ENCODE results near the gene ABCC4. TPM values are rescaled to one million over a fixed set of nuclear protein-coding genes. Genes with fewer than 3 reads are reported as not detected.

The ABCC4 gene
- total RNA-seq, 1 donor from 2014 or later: 4.0 TPM

DNA sequence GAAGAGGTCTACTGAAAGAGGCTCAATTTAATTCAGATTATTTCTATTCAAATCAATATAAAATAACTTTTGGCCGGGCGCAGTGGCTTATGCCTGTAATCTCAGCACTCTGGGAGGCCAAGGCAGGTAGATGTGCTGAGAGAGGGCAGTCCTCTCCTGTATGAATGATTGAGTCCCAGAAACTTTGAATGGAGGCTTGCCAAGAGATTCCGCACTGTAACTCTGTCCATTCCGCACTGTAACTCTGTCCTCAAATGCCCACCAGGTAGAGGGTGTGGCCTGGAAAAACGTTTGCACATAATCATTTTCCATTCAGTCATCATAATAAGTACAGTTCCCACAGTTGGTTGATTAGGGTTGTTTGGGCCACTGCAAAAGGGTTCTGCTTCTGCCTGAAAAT is 314.2 kb downstream of the ABCC4 start:
- TF ChIP-seq, protein P1, sequence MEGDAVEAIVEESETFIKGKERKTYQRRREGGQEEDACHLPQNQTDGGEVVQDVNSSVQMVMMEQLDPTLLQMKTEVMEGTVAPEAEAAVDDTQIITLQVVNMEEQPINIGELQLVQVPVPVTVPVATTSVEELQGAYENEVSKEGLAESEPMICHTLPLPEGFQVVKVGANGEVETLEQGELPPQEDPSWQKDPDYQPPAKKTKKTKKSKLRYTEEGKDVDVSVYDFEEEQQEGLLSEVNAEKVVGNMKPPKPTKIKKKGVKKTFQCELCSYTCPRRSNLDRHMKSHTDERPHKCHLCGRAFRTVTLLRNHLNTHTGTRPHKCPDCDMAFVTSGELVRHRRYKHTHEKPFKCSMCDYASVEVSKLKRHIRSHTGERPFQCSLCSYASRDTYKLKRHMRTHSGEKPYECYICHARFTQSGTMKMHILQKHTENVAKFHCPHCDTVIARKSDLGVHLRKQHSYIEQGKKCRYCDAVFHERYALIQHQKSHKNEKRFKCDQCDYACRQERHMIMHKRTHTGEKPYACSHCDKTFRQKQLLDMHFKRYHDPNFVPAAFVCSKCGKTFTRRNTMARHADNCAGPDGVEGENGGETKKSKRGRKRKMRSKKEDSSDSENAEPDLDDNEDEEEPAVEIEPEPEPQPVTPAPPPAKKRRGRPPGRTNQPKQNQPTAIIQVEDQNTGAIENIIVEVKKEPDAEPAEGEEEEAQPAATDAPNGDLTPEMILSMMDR (IDR thresholded peaks at IDR 0.05): no peak
- H3K27me3 Mint-ChIP-seq (ENCODE audit: unreplicated experiment): peaks cover 58% of the 10 kb centered on the region
- H3K4me1 Mint-ChIP-seq (ENCODE audit: unreplicated experiment): no peaks in the 10 kb centered on the region
- H3K27ac Mint-ChIP-seq (ENCODE audit: unreplicated experiment): no peak overlapping the region
- no peak for DNase-seq (ENCODE audit: extremely low spot score, unreplicated experiment)
- no peak overlapping the region for H3K4me3 Mint-ChIP-seq (ENCODE audit: unreplicated experiment)
- H3K36me3 Mint-ChIP-seq (ENCODE audit: unreplicated experiment): no peaks in the 10 kb centered on the region
- H3K9me3 Mint-ChIP-seq (ENCODE audit: unreplicated experiment): no peaks in the 10 kb centered on the region

DNA sequence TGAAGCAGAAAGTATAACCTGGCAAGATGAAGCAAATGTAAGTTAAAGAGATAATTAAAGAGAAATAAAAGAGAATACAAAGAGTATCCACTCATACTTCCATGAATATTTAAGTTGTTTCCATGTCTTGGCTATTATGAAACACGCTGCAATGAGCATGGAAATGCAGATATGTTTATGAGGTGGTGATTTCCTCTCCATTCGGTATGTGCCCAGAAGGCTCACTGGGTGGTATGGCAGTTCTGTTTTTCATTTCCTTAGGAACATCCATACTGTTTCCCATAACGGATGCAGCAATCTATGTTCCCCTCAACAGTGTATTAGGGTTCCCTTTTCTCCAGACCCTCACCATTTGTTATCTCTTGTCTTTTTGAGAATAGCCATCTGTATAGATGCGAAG is 316.3 kb downstream of the ABCC4 start:
- Mint-ChIP-seq H3K4me3 (ENCODE audit: unreplicated experiment) (no peak overlapping the region), H3K36me3 (ENCODE audit: unreplicated experiment) (no peaks in the 10 kb centered on the region), H3K9me3 (ENCODE audit: unreplicated experiment) (no peaks in the 10 kb centered on the region), H3K4me1 (ENCODE audit: unreplicated experiment) (no peaks in the 10 kb centered on the region), H3K27me3 (ENCODE audit: unreplicated experiment) (peaks cover 45% of the 10 kb centered on the region), H3K27ac (ENCODE audit: unreplicated experiment) (no peak overlapping the region)
- no peak for DNase-seq (ENCODE audit: extremely low spot score, unreplicated experiment)
- TF ChIP-seq, protein P1 (IDR thresholded peaks at IDR 0.05): no peak

DNA sequence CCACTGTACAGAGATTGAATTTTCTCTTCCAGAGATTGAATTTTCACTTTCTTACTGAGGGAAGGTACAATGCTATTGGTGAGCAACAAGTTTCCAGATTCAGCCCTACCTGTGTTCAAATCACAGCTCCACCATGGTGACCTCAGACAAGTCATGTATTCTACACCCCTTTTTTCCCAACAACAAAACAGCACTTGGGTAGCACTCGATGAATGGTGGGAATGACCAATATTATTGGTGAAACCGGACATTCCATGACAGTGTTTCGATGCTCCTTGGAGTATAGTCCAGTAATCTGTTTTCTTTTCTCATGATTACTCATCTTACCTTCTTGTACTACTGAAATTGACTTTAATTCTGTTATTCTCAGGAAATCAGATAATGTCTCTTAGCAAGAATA is 322.7 kb downstream of the ABCC4 start:
- Mint-ChIP-seq H3K4me1 (ENCODE audit: unreplicated experiment) (no peaks in the 10 kb centered on the region), H3K9me3 (ENCODE audit: unreplicated experiment) (peaks cover 6% of the 10 kb centered on the region), H3K4me3 (ENCODE audit: unreplicated experiment) (no peak overlapping the region), H3K27me3 (ENCODE audit: unreplicated experiment) (peaks cover 42% of the 10 kb centered on the region), H3K27ac (ENCODE audit: unreplicated experiment) (no peak overlapping the region), H3K36me3 (ENCODE audit: unreplicated experiment) (peaks cover 2% of the 10 kb centered on the region)
- no peak for DNase-seq (ENCODE audit: extremely low spot score, unreplicated experiment)
- TF ChIP-seq, protein P1 (IDR thresholded peaks at IDR 0.05): no peak

DNA sequence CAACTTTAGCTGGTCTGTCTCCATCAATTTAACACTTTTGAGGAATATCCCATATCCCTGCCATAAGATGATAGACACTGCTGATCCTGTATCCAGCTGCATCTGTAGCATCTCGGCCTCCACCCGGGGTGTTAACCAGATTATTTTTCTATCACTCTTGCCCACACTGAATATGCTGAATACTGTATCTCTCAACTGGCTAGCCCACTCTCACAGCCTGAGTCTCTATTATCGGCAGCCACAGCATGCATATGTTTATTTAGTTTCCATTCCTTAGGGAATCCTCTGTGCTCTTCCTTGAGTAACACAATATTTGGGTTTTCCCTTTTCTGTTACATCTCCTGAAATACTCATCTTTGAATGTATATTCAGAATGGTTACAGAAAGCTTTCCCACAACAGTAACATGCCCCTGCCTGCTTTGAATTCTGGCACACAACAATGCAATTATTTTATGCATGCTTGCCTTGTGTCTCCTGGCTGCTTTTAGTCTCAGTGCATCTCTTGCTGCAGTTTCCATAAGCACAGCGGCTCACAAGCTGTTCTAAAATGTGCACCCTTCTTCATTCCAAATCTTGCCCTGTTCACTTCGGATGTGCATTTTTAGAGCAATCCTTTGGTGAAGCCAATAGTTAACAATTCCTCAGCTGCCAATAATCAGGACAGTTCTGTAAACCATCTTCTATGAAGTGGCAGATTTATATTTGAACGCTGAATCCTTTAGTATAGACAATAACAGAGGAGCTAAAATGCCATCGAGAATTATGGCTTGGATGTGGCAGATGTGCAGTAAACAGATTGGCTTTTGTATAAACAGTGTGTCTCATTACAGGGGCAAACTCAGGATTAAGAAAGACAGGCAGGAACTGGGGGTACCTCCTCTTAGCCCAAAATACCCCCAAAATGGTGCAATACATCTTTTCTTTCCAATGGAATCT is 327.0 kb downstream of the ABCC4 start:
- Mint-ChIP-seq H3K27ac (ENCODE audit: unreplicated experiment) (no peak overlapping the region), H3K27me3 (ENCODE audit: unreplicated experiment) (peaks cover 58% of the 10 kb centered on the region), H3K36me3 (ENCODE audit: unreplicated experiment) (peaks cover 2% of the 10 kb centered on the region), H3K4me3 (ENCODE audit: unreplicated experiment) (no peak overlapping the region), H3K9me3 (ENCODE audit: unreplicated experiment) (peaks cover 6% of the 10 kb centered on the region), H3K4me1 (ENCODE audit: unreplicated experiment) (no peaks in the 10 kb centered on the region)
- TF ChIP-seq, protein P1 (IDR thresholded peaks at IDR 0.05): no peak
- DNase-seq (ENCODE audit: extremely low spot score, unreplicated experiment): no peak

DNA sequence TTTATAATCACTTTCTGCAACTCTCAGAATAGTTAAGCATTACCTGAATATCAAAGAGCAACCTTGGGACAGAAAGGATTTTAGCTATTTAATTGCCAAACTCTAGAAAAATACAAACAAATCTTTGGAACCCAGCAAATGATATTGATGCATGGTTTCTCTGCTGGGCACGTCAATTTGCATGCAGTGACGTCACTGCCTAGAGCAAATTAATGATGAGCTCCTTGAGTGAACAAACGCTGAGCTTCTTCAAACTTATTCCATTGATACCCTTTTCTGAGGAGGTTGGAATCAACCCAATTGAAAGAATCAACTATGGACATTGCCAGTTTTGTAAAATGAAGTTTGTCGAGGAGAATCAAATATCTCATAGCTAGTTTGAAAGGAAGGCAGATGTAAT is 329.0 kb downstream of the ABCC4 start:
- Mint-ChIP-seq H3K36me3 (ENCODE audit: unreplicated experiment) (peaks cover 2% of the 10 kb centered on the region), H3K27me3 (ENCODE audit: unreplicated experiment) (peaks cover 51% of the 10 kb centered on the region), H3K27ac (ENCODE audit: unreplicated experiment) (no peak overlapping the region), H3K9me3 (ENCODE audit: unreplicated experiment) (peaks cover 6% of the 10 kb centered on the region), H3K4me1 (ENCODE audit: unreplicated experiment) (peaks cover 9% of the 10 kb centered on the region), H3K4me3 (ENCODE audit: unreplicated experiment) (no peak overlapping the region)
- TF ChIP-seq, protein P1 (IDR thresholded peaks at IDR 0.05): no peak
- no peak for DNase-seq (ENCODE audit: extremely low spot score, unreplicated experiment)

Data from osteocyte (in vitro differentiated cells).